ENCODE data around the gene ANKDD1A.

ANKDD1A gene

GRCh38 chr15:64894395-64895056, 17.2 kb upstream of the ANKDD1A start:
- POLR2A ChIA-PET = no interaction called here
- Histone ChIP-seq H3K4me3 (ENCODE audit: low read depth, low read length) (no peak overlapping the region), H3K36me3 (ENCODE audit: control insufficient read depth in 2 of 2, insufficient read depth in 1 of 2, low read length in 2 of 2) (no peaks in the 10 kb centered on the region), H3K9me3 (ENCODE audit: control insufficient read depth, insufficient read depth, low read depth, low read length) (no peaks in the 10 kb centered on the region), H3K4me1 (ENCODE audit: control insufficient read depth, insufficient read depth, low read length) (no peaks in the 10 kb centered on the region), H3K27ac (ENCODE audit: extremely low read depth, low read depth, low read length) (no peak overlapping the region)
- CTCF ChIA-PET = no interaction called here
- TF ChIP-seq SCRT1 (tag by site-specific recombination; IDR thresholded peaks at IDR 0.05; ENCODE audit: borderline replicate concordance) = no peak
- TF ChIP-seq KLF1 (tag by site-specific recombination; IDR thresholded peaks at IDR 0.05) = 0 out of 2 replicates have a peak, but pooled peaks have one; percentile 23
- TF ChIP-seq, protein P1, sequence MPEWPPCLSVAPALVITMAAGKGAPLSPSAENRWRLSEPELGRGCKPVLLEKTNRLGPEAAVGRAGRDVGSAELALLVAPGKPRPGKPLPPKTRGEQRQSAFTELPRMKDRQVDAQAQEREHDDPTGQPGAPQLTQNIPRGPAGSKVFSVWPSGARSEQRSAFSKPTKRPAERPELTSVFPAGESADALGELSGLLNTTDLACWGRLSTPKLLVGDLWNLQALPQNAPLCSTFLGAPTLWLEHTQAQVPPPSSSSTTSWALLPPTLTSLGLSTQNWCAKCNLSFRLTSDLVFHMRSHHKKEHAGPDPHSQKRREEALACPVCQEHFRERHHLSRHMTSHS (tag by site-specific recombination; IDR thresholded peaks at IDR 0.05) = no peak

DNA sequence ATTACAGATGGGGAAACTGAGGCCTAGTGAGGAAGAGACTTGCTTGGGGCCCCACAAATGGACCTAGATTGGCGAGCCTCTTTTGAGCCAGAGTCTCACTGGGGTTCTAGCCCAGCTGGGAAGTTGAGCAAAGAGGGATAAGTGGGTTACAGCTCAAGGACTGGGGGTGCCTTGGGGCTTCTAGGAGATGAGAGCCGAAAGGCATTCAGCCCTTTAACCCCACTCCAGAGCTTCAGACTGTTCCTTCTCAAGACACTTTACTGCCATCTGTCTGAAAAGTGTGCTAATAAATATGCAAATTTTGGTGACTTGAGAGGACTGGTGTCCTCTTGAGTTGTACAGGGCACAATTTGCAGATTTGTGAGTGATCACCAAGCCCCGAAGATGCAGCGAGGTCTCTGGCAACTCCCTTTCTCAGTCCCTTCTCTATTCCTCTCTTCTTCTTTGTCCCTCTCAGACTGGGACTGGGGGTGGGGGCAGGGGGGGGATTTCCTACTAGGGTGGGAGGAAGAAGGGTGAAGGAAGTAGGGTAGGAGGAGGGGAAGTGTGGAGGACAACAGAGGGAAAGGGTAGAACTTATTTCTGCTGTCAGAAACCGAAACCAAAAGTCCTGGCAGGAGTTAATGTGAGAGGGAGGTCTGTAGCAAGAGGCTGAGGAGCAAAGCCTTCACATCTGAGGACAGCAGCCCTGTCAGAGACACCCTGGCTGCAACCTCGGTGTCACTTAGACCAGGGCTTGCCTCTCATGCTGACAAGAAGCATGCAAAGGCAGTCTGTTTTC, 16.2 kb upstream of the ANKDD1A start:
- H3K4me1 ChIP-seq (ENCODE audit: control insufficient read depth, insufficient read depth, low read length) = no peaks in the 10 kb centered on the region
- no peak overlapping the region for H3K27ac ChIP-seq (ENCODE audit: extremely low read depth, low read depth, low read length)
- no peak overlapping the region for H3K4me3 ChIP-seq (ENCODE audit: low read depth, low read length)
- TF ChIP-seq ZNF398 (tag by site-specific recombination; IDR thresholded peaks at IDR 0.05) = peak; percentile 59; the same call in 1 of the 2 replicates
- TF ChIP-seq ZBTB8A (tag by site-specific recombination; IDR thresholded peaks at IDR 0.05) = no peak
- no peak for TF ChIP-seq ZNF23 (tag by site-specific recombination; IDR thresholded peaks at IDR 0.05; ENCODE audit: borderline replicate concordance)
- TF ChIP-seq PATZ1 (tag by site-specific recombination; IDR thresholded peaks at IDR 0.05) = no peak
- no peak for TF ChIP-seq ZNF645 (tag by site-specific recombination; IDR thresholded peaks at IDR 0.05)
- H3K9me3 ChIP-seq (ENCODE audit: control insufficient read depth, insufficient read depth, low read depth, low read length) = no peaks in the 10 kb centered on the region
- POLR2A ChIA-PET = no interaction called here
- CTCF ChIA-PET = no interaction called here
- no peaks in the 10 kb centered on the region for H3K36me3 ChIP-seq (ENCODE audit: control insufficient read depth in 2 of 2, insufficient read depth in 1 of 2, low read length in 2 of 2)

- ChIA-PET CTCF (no interaction called here), POLR2A (no interaction called here)
- Histone ChIP-seq H3K4me1 (ENCODE audit: control insufficient read depth, insufficient read depth, low read length) (no peaks in the 10 kb centered on the region), H3K36me3 (ENCODE audit: control insufficient read depth in 2 of 2, insufficient read depth in 1 of 2, low read length in 2 of 2) (no peaks in the 10 kb centered on the region), H3K4me3 (ENCODE audit: low read depth, low read length) (no peak overlapping the region), H3K9me3 (ENCODE audit: control insufficient read depth, insufficient read depth, low read depth, low read length) (no peaks in the 10 kb centered on the region), H3K27ac (ENCODE audit: extremely low read depth, low read depth, low read length) (no peak overlapping the region)
- no peak for TF ChIP-seq OSR2 (tag by site-specific recombination; IDR thresholded peaks at IDR 0.05)
Measured at GRCh38 chr15:64896371-64897069, 15.2 kb upstream of the ANKDD1A start.

Data from HEK293 (cell line).